Calu3 (cell line): ENCODE data around the gene OR1L6. TPM values are rescaled to one million over a fixed set of nuclear protein-coding genes. Genes with fewer than 3 reads are reported as not detected.

ENCODE experiments used
- BruUV-seq: library from RNA; stranded (reverse); fragments of 400-500 nt; replicated peaks from 2 replicates; lab custom pipeline; 2021; lab: Mats Ljungman, UMichigan
- CTCF ChIA-PET: fragments of 300-600 bp; sonication (Branson Sonifier 250); formaldehyde crosslinking; loops from one replicate; lab custom pipeline; 2022; ENCODE audit warnings: antibody characterized with exemption; lab: Charles Lee
- DNase-seq: peaks from one replicate; pipeline ENCODE4 v3.0.0; 2022
- H3K27ac Mint-ChIP-seq: one replicate; pipeline ENCODE4 v1.8.0; 2022; ENCODE audit warnings: mixed read lengths; ENCODE audit not compliant: unreplicated experiment
- H3K27me3 Mint-ChIP-seq: one replicate; pipeline ENCODE4 v1.8.0; 2022; ENCODE audit warnings: mixed read lengths; ENCODE audit not compliant: unreplicated experiment
- H3K36me3 Mint-ChIP-seq: one replicate; pipeline ENCODE4 v1.8.0; 2022; ENCODE audit warnings: mild to moderate bottlenecking, moderate library complexity, mixed read lengths; ENCODE audit not compliant: insufficient read depth, unreplicated experiment
- H3K4me1 Mint-ChIP-seq: one replicate; pipeline ENCODE4 v1.8.0; 2022; ENCODE audit warnings: mild to moderate bottlenecking, low read depth, mixed read lengths; ENCODE audit not compliant: unreplicated experiment
- H3K4me3 Mint-ChIP-seq: one replicate; pipeline ENCODE4 v1.8.0; 2022; ENCODE audit warnings: mild to moderate bottlenecking, low read depth, moderate library complexity, mixed read lengths; ENCODE audit not compliant: unreplicated experiment
- H3K9me3 Mint-ChIP-seq: one replicate; pipeline ENCODE4 v1.8.0; 2022; ENCODE audit warnings: low read depth, mixed read lengths; ENCODE audit not compliant: unreplicated experiment
- CTCF ChIP-seq: fragments of 200-600 bp; IDR thresholded peaks from one replicate; pipeline ENCODE4 v1.8.0; 2022; ENCODE audit warnings: antibody characterized with exemption; ENCODE audit not compliant: unreplicated experiment
- intact Hi-C: fragments of 100-400 bp; cut with micrococcal nuclease; formaldehyde crosslinking; loops from one replicate; pipeline ENCODE4 v1.10.0; 2022; ENCODE audit not compliant: unreplicated experiment
- total RNA-seq: library from RNA; stranded (reverse); gene quantifications from 2 replicates; pipeline ENCODE4 v1.2.3, GENCODE V29; 2022

The OR1L6 gene
- total RNA-seq, 1 experiment from 2014 or later: not detected

- H3K27ac Mint-ChIP-seq: no peak overlapping the region
- no peaks in the 10 kb centered on the region for H3K36me3 Mint-ChIP-seq
- peak; percentile 9 for DNase-seq
- no TSS peak for BruUV-seq
- CTCF ChIA-PET: interaction anchor here (1.5 kb wide), 1 partner anchor 12 kb away, joined by 3 read pairs; no protein-coding TSS in a partner anchor
- peaks cover 15% of the 10 kb centered on the region for H3K4me1 Mint-ChIP-seq
- no peak overlapping the region for H3K4me3 Mint-ChIP-seq
- H3K27me3 Mint-ChIP-seq: peaks cover 6% of the 10 kb centered on the region
- intact Hi-C loops: no loop called here
- no peak for TF ChIP-seq CTCF
- no peaks in the 10 kb centered on the region for H3K9me3 Mint-ChIP-seq
These were observed 36.0 kb downstream of the OR1L6 start for GRCh38 chr9:122777935-122778627.

GRCh38 chr9:122779181-122779580, 37.1 kb downstream of the OR1L6 start:
- H3K27ac Mint-ChIP-seq: no peak overlapping the region
- intact Hi-C loops: no loop called here
- no peaks in the 10 kb centered on the region for H3K9me3 Mint-ChIP-seq
- no peaks in the 10 kb centered on the region for H3K36me3 Mint-ChIP-seq
- no TSS peak for BruUV-seq
- peaks cover 13% of the 10 kb centered on the region for H3K27me3 Mint-ChIP-seq
- no peak for DNase-seq
- CTCF ChIA-PET: interaction anchor here (1.5 kb wide), 1 partner anchor 11 kb away, joined by 3 read pairs; no protein-coding TSS in a partner anchor
- H3K4me1 Mint-ChIP-seq: peaks cover 15% of the 10 kb centered on the region
- no peak for TF ChIP-seq CTCF
- no peak overlapping the region for H3K4me3 Mint-ChIP-seq

- DNase-seq: no peak
- CTCF ChIA-PET: no interaction called here
- BruUV-seq: no TSS peak
- no peaks in the 10 kb centered on the region for H3K9me3 Mint-ChIP-seq
- intact Hi-C loops: no loop called here
- no peaks in the 10 kb centered on the region for H3K36me3 Mint-ChIP-seq
- peaks cover 15% of the 10 kb centered on the region for H3K4me1 Mint-ChIP-seq
- TF ChIP-seq CTCF: no peak
- H3K27me3 Mint-ChIP-seq: peaks cover 13% of the 10 kb centered on the region
- no peak overlapping the region for H3K27ac Mint-ChIP-seq
- H3K4me3 Mint-ChIP-seq: no peak overlapping the region
These were observed 37.9 kb downstream of the OR1L6 start for GRCh38 chr9:122780026-122780425.

GRCh38 chr9:122781671-122782070, 39.6 kb downstream of the OR1L6 start:
- peaks cover 13% of the 10 kb centered on the region for H3K27me3 Mint-ChIP-seq
- no peak overlapping the region for H3K4me3 Mint-ChIP-seq
- no peak overlapping the region for H3K27ac Mint-ChIP-seq
- CTCF ChIA-PET: no interaction called here
- no peak for TF ChIP-seq CTCF
- no TSS peak for BruUV-seq
- no peak for DNase-seq
- H3K4me1 Mint-ChIP-seq: peaks cover 15% of the 10 kb centered on the region
- no peaks in the 10 kb centered on the region for H3K9me3 Mint-ChIP-seq
- no peaks in the 10 kb centered on the region for H3K36me3 Mint-ChIP-seq
- intact Hi-C loops: no loop called here
